ENCODE measurements around the gene PLEKHA7.

PLEKHA7 gene

GRCh38 chr11:16844268-16844771 is 169.9 kb downstream of the PLEKHA7 start:
- no peak for TF ChIP-seq CTCF (IDR thresholded peaks at IDR 0.05; ENCODE audit: low read depth, low read length, missing control alignments)
- in situ Hi-C loops (cut with HindIII; ENCODE audit: low sequenced_read_pairs), result no loop called here

GRCh38 chr11:16843294-16843693 is 170.9 kb downstream of the PLEKHA7 start:
- no peak for DNase-seq (ENCODE audit: low read depth)
- TF ChIP-seq CTCF (IDR thresholded peaks at IDR 0.05; ENCODE audit: low read depth, low read length, missing control alignments), result no peak
- no peak overlapping the region for H3K4me3 ChIP-seq (ENCODE audit: low read depth, low read length)
- in situ Hi-C loops (cut with HindIII; ENCODE audit: low sequenced_read_pairs), result no loop called here

More at GRCh38 chr11:16844268-16844771, 169.9 kb downstream of the PLEKHA7 start:
- no peak for DNase-seq (ENCODE audit: low read depth)
- no peak overlapping the region for H3K4me3 ChIP-seq (ENCODE audit: low read depth, low read length)

GRCh38 chr11:16841984-16842383 is 172.2 kb downstream of the PLEKHA7 start:
- TF ChIP-seq CTCF (IDR thresholded peaks at IDR 0.05; ENCODE audit: low read depth, low read length, missing control alignments), result no peak
- no peak overlapping the region for H3K4me3 ChIP-seq (ENCODE audit: low read depth, low read length)
- DNase-seq (ENCODE audit: low read depth), result no peak
- in situ Hi-C loops (cut with HindIII; ENCODE audit: low sequenced_read_pairs), result no loop called here

GRCh38 chr11:16841481-16841880 is 172.7 kb downstream of the PLEKHA7 start:
- no peak overlapping the region for H3K4me3 ChIP-seq (ENCODE audit: low read depth, low read length)
- no peak for DNase-seq (ENCODE audit: low read depth)
- in situ Hi-C loops (cut with HindIII; ENCODE audit: low sequenced_read_pairs), result no loop called here
- TF ChIP-seq CTCF (IDR thresholded peaks at IDR 0.05; ENCODE audit: low read depth, low read length, missing control alignments), result no peak

- no peak for DNase-seq (ENCODE audit: low read depth)
- in situ Hi-C loops (cut with HindIII; ENCODE audit: low sequenced_read_pairs), result no loop called here
- no peak for TF ChIP-seq CTCF (IDR thresholded peaks at IDR 0.05; ENCODE audit: low read depth, low read length, missing control alignments)
- H3K4me3 ChIP-seq (ENCODE audit: low read depth, low read length), result no peak overlapping the region
Observed at GRCh38 chr11:16840951-16841350, 173.3 kb downstream of the PLEKHA7 start.

GRCh38 chr11:16839821-16840220 is 174.4 kb downstream of the PLEKHA7 start:
- H3K4me3 ChIP-seq (ENCODE audit: low read depth, low read length), result no peak overlapping the region
- in situ Hi-C loops (cut with HindIII; ENCODE audit: low sequenced_read_pairs), result no loop called here
- DNase-seq (ENCODE audit: low read depth), result peak; percentile 20
- TF ChIP-seq CTCF (IDR thresholded peaks at IDR 0.05; ENCODE audit: low read depth, low read length, missing control alignments), result no peak

- no peak overlapping the region for H3K4me3 ChIP-seq (ENCODE audit: low read depth, low read length)
- no peak for TF ChIP-seq CTCF (IDR thresholded peaks at IDR 0.05; ENCODE audit: low read depth, low read length, missing control alignments)
- in situ Hi-C loops (cut with HindIII; ENCODE audit: low sequenced_read_pairs), result no loop called here
- no peak for DNase-seq (ENCODE audit: low read depth)
Observed at GRCh38 chr11:16834384-16834783, 179.8 kb downstream of the PLEKHA7 start.
